OCI-LY7 (cell line): ENCODE results near the gene CLDN4. TPM values are rescaled to one million over a fixed set of nuclear protein-coding genes. Genes with fewer than 3 reads are reported as not detected.

Source experiments
- BruUV-seq: library from RNA; stranded (reverse); fragments of 400-500 nt; replicated peaks from 2 replicates; lab custom pipeline; 2021; lab: Mats Ljungman, UMichigan
- CTCF ChIA-PET: fragments of 300-600 bp; sonication (Branson Sonifier 250); formaldehyde crosslinking; loops from one replicate; lab custom pipeline; 2022; ENCODE audit warnings: antibody characterized with exemption; ENCODE audit not compliant: unreplicated experiment; lab: Charles Lee
- POLR2A ChIA-PET: fragments of 300-600 bp; sonication (Branson Sonifier 250); formaldehyde crosslinking; loops from one replicate; lab custom pipeline; 2022; ENCODE audit warnings: antibody characterized with exemption; lab: Charles Lee
- DNase-seq: peaks from one replicate; pipeline ENCODE4 v3.0.0-alpha.2; 2015; ENCODE audit warnings: low spot score
- H2AFZ ChIP-seq: fragments of 200-600 bp; sonication (generic), shearing (Covaris generic); 2 replicates; pipeline ENCODE4 v1.6.1; 2014; ENCODE audit warnings: mild to moderate bottlenecking, antibody characterized with exemption, low read length, moderate library complexity
- H3K27ac ChIP-seq: fragments of 200-600 bp; sonication (generic); 2 replicates; pipeline ENCODE4 v1.5.1; 2014; ENCODE audit warnings: mixed run types, low read depth, mild to moderate bottlenecking, moderate library complexity, low read length, inconsistent platforms; ENCODE audit not compliant: poor library complexity, severe bottlenecking
- H3K36me3 ChIP-seq: fragments of 200-600 bp; sonication (generic); 2 replicates; pipeline ENCODE4 v1.6.1; 2014; ENCODE audit warnings: mild to moderate bottlenecking, antibody characterized with exemption, low read length, moderate library complexity, mixed read lengths; ENCODE audit not compliant: insufficient read depth
- H3K4me1 ChIP-seq: fragments of 200-600 bp; sonication (generic); 2 replicates; pipeline ENCODE4 v1.5.1; 2014; ENCODE audit warnings: mild to moderate bottlenecking, low read length; ENCODE audit not compliant: insufficient read depth, poor library complexity, severe bottlenecking
- H3K4me2 ChIP-seq: fragments of 200-600 bp; sonication (generic); 2 replicates; pipeline ENCODE4 v1.6.1; 2014; ENCODE audit warnings: mild to moderate bottlenecking, low read length
- H3K4me3 ChIP-seq: fragments of 200-600 bp; sonication (generic); 2 replicates; pipeline ENCODE4 v1.5.1; 2014; ENCODE audit warnings: mild to moderate bottlenecking, low read depth, low read length; ENCODE audit not compliant: poor library complexity, severe bottlenecking
- H3K79me2 ChIP-seq: fragments of 200-600 bp; sonication (generic); 2 replicates; pipeline ENCODE4 v1.6.1; 2016; ENCODE audit warnings: low read depth, mild to moderate bottlenecking, low read length, moderate library complexity, mixed read lengths; ENCODE audit not compliant: insufficient read depth
- H3K9me2 ChIP-seq: fragments of 200-600 bp; sonication (generic); 2 replicates; pipeline ENCODE4 v1.6.1; 2016; ENCODE audit warnings: mild to moderate bottlenecking, low read length, mixed read lengths; ENCODE audit not compliant: insufficient read depth
- H3K9me3 ChIP-seq: fragments of 200-600 bp; sonication (generic); 2 replicates; pipeline ENCODE4 v1.6.1; 2014; ENCODE audit warnings: mild to moderate bottlenecking, mixed run types, low read length, mixed read lengths
- H4K20me1 ChIP-seq: fragments of 200-600 bp; sonication (generic); 2 replicates; pipeline ENCODE4 v1.6.1; 2014; ENCODE audit warnings: mild to moderate bottlenecking, antibody characterized with exemption, low read length, moderate library complexity, mixed read lengths; ENCODE audit not compliant: insufficient read depth
- EZH2phosphoT487 ChIP-seq: fragments of 200-600 bp; sonication (generic); IDR thresholded peaks from 2 replicates; pipeline ENCODE4 v1.6.1; 2018; ENCODE audit warnings: low read depth, borderline replicate concordance, mild to moderate bottlenecking, mixed run types, antibody characterized with exemption, low read length, moderate library complexity, mixed read lengths
- intact Hi-C: fragments of 100-400 bp; cut with micrococcal nuclease; formaldehyde crosslinking; loops from one replicate; pipeline ENCODE4 v1.10.0; 2022; ENCODE audit not compliant: unreplicated experiment
- total RNA-seq, 2 experiments: library from RNA; depleted of rRNA in 1 of 2; stranded (reverse); fragments of >200 nt in 1 of 2; shearing (Covaris generic) in 1 of 2; gene quantifications; 2 replicates each; pipeline ENCODE4 v1.2.3, GENCODE V29; 2014 to 2022
- TF ChIP-seq, protein P1 (sequence below): fragments of 200-600 bp; sonication (generic); conservative IDR thresholded peaks from 2 replicates; pipeline ENCODE4 v1.5.1; 2014; ENCODE audit warnings: mild to moderate bottlenecking, antibody characterized with exemption, low read length, moderate library complexity, mixed read lengths

The CLDN4 gene
- total RNA-seq, 2 experiments from 2014 or later = 0.13 to 1.0 TPM

DNA sequence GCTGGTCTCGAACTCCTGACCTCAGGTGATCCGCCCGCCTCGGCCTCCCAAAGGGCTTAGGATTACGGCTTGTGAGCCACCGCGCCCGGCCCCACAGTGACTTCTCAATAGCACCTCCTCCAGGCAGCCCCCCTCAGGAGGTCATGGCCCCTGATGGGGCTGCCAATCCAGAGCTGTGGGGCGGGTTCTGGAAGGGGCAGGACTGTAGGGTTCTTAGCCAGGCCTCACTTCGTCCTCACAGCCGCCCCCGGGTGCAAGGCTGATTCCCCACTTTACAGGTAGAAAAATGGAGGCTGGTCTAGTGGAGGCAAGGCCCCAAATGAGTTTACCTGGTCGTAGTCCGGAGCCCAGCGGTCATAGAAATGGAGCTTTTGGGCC, 10.9 kb downstream of the CLDN4 start:
- no TSS peak for BruUV-seq
- Histone ChIP-seq H4K20me1 (no peaks in the 10 kb centered on the region), H3K9me2 (no peaks in the 10 kb centered on the region), H3K27ac (no peak overlapping the region), H2AFZ (peak overlapping the region; percentile 87), H3K4me2 (peak overlapping the region; percentile 72), H3K4me1 (peaks cover 14% of the 10 kb centered on the region), H3K9me3 (no peaks in the 10 kb centered on the region), H3K36me3 (no peaks in the 10 kb centered on the region), H3K79me2 (no peaks in the 10 kb centered on the region), H3K4me3 (peak overlapping the region; percentile 63)
- DNase-seq = no peak
- intact Hi-C loops = loop anchor here (5.0 kb wide), 1 partner anchor 104 kb away; the partner anchor contains the start of gene ABHD11
- TF ChIP-seq EZH2phosphoT487 = no peak
- TF ChIP-seq, protein P1, sequence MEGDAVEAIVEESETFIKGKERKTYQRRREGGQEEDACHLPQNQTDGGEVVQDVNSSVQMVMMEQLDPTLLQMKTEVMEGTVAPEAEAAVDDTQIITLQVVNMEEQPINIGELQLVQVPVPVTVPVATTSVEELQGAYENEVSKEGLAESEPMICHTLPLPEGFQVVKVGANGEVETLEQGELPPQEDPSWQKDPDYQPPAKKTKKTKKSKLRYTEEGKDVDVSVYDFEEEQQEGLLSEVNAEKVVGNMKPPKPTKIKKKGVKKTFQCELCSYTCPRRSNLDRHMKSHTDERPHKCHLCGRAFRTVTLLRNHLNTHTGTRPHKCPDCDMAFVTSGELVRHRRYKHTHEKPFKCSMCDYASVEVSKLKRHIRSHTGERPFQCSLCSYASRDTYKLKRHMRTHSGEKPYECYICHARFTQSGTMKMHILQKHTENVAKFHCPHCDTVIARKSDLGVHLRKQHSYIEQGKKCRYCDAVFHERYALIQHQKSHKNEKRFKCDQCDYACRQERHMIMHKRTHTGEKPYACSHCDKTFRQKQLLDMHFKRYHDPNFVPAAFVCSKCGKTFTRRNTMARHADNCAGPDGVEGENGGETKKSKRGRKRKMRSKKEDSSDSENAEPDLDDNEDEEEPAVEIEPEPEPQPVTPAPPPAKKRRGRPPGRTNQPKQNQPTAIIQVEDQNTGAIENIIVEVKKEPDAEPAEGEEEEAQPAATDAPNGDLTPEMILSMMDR = no peak
- ChIA-PET CTCF (no interaction called here), POLR2A (no interaction called here)

DNA sequence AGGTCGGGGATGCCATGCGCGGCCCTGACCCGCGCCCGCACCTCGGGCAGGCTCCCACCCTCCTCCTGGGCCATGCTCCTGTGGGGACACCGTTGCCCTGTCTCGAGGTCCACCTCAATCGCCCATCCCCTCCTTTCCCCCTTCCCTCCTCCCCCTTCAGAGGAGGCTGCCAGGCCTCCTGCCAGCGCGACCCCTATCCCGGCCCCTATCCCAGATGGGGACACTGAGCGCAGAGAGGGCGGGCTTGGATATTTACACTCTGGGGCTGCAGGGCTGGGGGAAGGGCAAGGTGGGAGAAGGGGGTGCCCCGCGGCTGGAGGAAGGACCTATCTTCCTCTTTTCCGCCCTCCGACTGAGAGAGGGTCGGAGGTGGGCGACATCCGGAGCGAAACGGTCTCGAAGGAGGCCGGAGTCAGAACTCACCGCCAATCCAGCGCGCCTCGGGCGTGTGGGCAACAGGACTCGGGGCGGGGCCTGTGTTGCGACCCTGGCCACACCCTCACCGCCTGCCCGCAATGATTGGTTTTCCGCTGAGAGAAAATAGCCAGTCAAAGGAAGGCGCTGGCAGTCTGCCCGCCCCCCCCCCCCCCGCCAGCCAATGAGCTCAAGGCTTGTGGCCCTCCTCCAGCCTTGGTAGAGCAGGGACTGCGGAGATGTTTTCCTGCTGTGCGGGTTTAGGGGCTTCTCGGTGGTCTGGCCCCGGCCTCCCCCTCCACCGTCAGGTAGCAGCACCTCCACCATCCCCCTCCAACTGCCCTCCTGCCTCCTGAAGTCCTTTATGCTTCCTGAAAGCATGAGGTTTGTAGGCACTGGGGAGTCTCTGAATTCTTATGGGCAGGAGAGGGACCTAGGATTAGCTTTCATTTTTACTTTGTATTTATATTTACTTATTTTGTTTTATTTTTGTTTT, 11.5 kb downstream of the CLDN4 start, which contains the start of gene METTL27:
TSS of gene METTL27 (minus strand) at position 450 of the 910 bp plus-strand sequence. CDS start at position 74, 376 bp downstream.
- ChIA-PET CTCF (interaction anchor here (0.9 kb wide), 1 partner anchor 103 kb away, joined by 3 read pairs; no protein-coding TSS in a partner anchor), POLR2A (interaction anchor here (0.6 to 1.3 kb wide), 6 partner anchors 10 to 264 kb away, joined by 3 to 8 read pairs (median 4); partner anchors contain the start of gene TBL2)
- Histone ChIP-seq H3K4me3 (peak within 1 kb of the TSS; percentile 65), H3K79me2 (no peaks in the 10 kb centered on the region), H3K4me1 (peaks cover 14% of the 10 kb centered on the region), H3K27ac (peak within 1 kb of the TSS; percentile 18), H4K20me1 (no peaks in the 10 kb centered on the region), H3K4me2 (peak within 1 kb of the TSS; percentile 73), H2AFZ (peak within 1 kb of the TSS; percentile 87), H3K9me3 (no peaks in the 10 kb centered on the region), H3K36me3 (no peaks in the 10 kb centered on the region), H3K9me2 (no peaks in the 10 kb centered on the region)
- peak; percentile 95 for DNase-seq
- TF ChIP-seq, protein P1 = no peak
- no peak for TF ChIP-seq EZH2phosphoT487
- intact Hi-C loops = loop anchor here (5.0 kb wide), 1 partner anchor 105 kb away; the partner anchor contains the start of gene ABHD11
- no TSS peak for BruUV-seq
